ENCODE results near the gene RNF144B. TPM values are rescaled to one million over a fixed set of nuclear protein-coding genes. Genes with fewer than 3 reads are reported as not detected.
"Not testable (repeated sequence)": the region's sequence is repeated elsewhere in the genome, so short reads cannot be mapped to it uniquely, and the experiment has no call there.

Gene RNF144B
- total RNA-seq, 2 experiments from 2014 or later, result 1.8 to 1.9 TPM

GRCh38 chr6:18352001-18352400 is 35.1 kb upstream of the RNF144B start:
- ChIA-PET CTCF (interaction anchor here (0.7 kb wide), 1 partner anchor 147 kb away, joined by 3 read pairs; no protein-coding TSS in a partner anchor), POLR2A (interaction anchor here (0.6 kb wide), 1 partner anchor 99 kb away, joined by 3 read pairs; no protein-coding TSS in a partner anchor)
- Mint-ChIP-seq H3K4me3 (no peak overlapping the region), H3K36me3 (ENCODE audit: low read depth) (no peaks in the 10 kb centered on the region), H3K9me3 (peaks cover 2% of the 10 kb centered on the region), H3K27ac (no peak overlapping the region), H3K27me3 (peaks cover 20% of the 10 kb centered on the region), H3K4me1 (ENCODE audit: low read depth) (no peaks in the 10 kb centered on the region)
- ATAC-seq (no peak), DNase-seq (no peak)
- intact Hi-C loops (cut with micrococcal nuclease), result no loop called here
- TF ChIP-seq, protein P1, sequence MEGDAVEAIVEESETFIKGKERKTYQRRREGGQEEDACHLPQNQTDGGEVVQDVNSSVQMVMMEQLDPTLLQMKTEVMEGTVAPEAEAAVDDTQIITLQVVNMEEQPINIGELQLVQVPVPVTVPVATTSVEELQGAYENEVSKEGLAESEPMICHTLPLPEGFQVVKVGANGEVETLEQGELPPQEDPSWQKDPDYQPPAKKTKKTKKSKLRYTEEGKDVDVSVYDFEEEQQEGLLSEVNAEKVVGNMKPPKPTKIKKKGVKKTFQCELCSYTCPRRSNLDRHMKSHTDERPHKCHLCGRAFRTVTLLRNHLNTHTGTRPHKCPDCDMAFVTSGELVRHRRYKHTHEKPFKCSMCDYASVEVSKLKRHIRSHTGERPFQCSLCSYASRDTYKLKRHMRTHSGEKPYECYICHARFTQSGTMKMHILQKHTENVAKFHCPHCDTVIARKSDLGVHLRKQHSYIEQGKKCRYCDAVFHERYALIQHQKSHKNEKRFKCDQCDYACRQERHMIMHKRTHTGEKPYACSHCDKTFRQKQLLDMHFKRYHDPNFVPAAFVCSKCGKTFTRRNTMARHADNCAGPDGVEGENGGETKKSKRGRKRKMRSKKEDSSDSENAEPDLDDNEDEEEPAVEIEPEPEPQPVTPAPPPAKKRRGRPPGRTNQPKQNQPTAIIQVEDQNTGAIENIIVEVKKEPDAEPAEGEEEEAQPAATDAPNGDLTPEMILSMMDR (IDR thresholded peaks at IDR 0.05), result no peak

GRCh38 chr6:18352842-18353241 is 34.3 kb upstream of the RNF144B start:
- TF ChIP-seq, protein P1 (IDR thresholded peaks at IDR 0.05), result no peak
- Mint-ChIP-seq H3K27me3 (peaks cover 20% of the 10 kb centered on the region), H3K9me3 (peaks cover 2% of the 10 kb centered on the region), H3K36me3 (ENCODE audit: low read depth) (no peaks in the 10 kb centered on the region), H3K27ac (no peak overlapping the region), H3K4me3 (no peak overlapping the region), H3K4me1 (ENCODE audit: low read depth) (no peaks in the 10 kb centered on the region)
- DNase-seq, result no peak
- ChIA-PET CTCF (no interaction called here), POLR2A (no interaction called here)
- ATAC-seq, result no peak
- intact Hi-C loops (cut with micrococcal nuclease), result no loop called here

DNA sequence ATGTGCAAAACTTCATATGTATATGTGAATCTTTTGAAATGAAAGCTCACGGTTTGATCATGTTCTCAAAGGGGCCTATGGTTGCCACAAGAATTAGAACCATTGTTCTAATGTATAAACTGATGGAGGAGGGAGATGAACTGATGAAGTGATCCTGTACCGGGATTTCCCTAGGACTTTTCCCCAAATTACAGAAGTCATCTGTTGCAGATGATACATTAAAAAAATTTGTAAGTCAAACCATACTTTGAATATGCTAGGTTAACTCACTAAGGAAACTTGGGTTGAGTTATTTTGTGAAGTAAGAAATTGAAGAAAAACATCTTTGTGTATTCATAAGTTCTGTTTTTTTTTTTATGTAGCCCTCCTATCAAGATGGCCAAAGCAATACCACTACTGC is 33.9 kb upstream of the RNF144B start:
- TF ChIP-seq, protein P1 (IDR thresholded peaks at IDR 0.05), result no peak
- DNase-seq, result no peak
- ChIA-PET CTCF (no interaction called here), POLR2A (no interaction called here)
- H3K27me3 Mint-ChIP-seq, result peaks cover 20% of the 10 kb centered on the region
- ATAC-seq, result no peak
- no peak overlapping the region for H3K27ac Mint-ChIP-seq
- H3K4me3 Mint-ChIP-seq, result no peak overlapping the region
- no peaks in the 10 kb centered on the region for H3K4me1 Mint-ChIP-seq (ENCODE audit: low read depth)
- H3K9me3 Mint-ChIP-seq, result peaks cover 5% of the 10 kb centered on the region
- H3K36me3 Mint-ChIP-seq (ENCODE audit: low read depth), result no peaks in the 10 kb centered on the region
- intact Hi-C loops (cut with micrococcal nuclease), result no loop called here

- H3K27ac Mint-ChIP-seq; H3K9me3 Mint-ChIP-seq; CTCF ChIA-PET; DNase-seq; H3K4me3 Mint-ChIP-seq; H3K4me1 Mint-ChIP-seq (ENCODE audit: low read depth); ATAC-seq; H3K36me3 Mint-ChIP-seq (ENCODE audit: low read depth); POLR2A ChIA-PET; intact Hi-C loops (cut with micrococcal nuclease): not testable (repeated sequence)
- H3K27me3 Mint-ChIP-seq, result peaks cover 17% of the 10 kb centered on the region
Measured at GRCh38 chr6:18357546-18357945, 29.6 kb upstream of the RNF144B start.

DNA sequence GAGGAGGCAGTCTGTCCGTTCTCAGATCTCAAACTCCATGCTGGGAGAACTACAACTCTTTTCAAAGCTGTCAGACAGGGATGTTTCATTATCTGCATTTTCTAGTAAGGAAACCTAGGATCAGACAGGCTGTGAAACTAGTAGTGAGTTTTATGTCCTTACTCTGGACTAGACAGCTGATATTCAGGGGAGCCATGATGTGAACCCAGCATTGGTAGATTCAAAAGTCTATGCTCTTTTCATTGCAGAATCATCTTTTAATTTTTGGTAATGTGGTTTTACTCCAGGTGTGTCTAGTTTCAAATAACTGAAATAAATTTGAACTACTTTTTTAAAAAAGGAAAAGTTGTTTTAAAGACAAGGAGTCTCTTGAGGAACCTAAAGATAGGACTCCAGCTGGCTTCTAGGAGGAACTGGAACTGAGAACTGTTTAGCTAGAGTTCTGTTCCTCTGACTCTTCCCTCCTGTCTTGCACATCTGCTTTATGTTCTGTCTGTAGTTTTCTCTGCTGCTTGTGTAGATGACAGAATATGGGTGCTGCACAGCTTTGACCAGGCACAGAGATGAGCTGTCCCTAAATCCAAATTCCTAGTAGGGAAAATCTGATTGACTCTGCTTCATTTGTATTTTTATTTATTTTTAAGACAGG is 27.8 kb upstream of the RNF144B start:
- POLR2A ChIA-PET, result no interaction called here
- CTCF ChIA-PET, result interaction anchor here (1.0 kb wide), 1 partner anchor 144 kb away, joined by 3 read pairs; no protein-coding TSS in a partner anchor
- peaks cover 15% of the 10 kb centered on the region for H3K27me3 Mint-ChIP-seq
- TF ChIP-seq, protein P1 (IDR thresholded peaks at IDR 0.05), result no peak
- no peak overlapping the region for H3K4me3 Mint-ChIP-seq
- H3K27ac Mint-ChIP-seq, result no peak overlapping the region
- H3K4me1 Mint-ChIP-seq (ENCODE audit: low read depth), result no peaks in the 10 kb centered on the region
- no peaks in the 10 kb centered on the region for H3K36me3 Mint-ChIP-seq (ENCODE audit: low read depth)
- peaks cover 7% of the 10 kb centered on the region for H3K9me3 Mint-ChIP-seq
- intact Hi-C loops (cut with micrococcal nuclease), result no loop called here
- DNase-seq (no peak), ATAC-seq (no peak)
